Type B pancreatic cell (in vitro differentiated cells): ENCODE results near the gene GNL2. TPM values are rescaled to one million over a fixed set of nuclear protein-coding genes. Genes with fewer than 3 reads are reported as not detected.
A peak's percentile ranks its signal among the peaks of the same experiment; 100 is the strongest.

Experiments used
- DNase-seq: peaks from one replicate; pipeline ENCODE4 v3.0.0; 2021; ENCODE audit warnings: mixed read lengths; ENCODE audit not compliant: unreplicated experiment; ENCODE audit errors: extremely low spot score
- H3K27ac Mint-ChIP-seq: 2 replicates; pipeline ENCODE4 v1.8.0; 2021; ENCODE audit warnings: mild to moderate bottlenecking, mixed read lengths
- H3K27me3 Mint-ChIP-seq: 2 replicates; pipeline ENCODE4 v1.8.0; 2021; ENCODE audit warnings: mixed read lengths
- H3K36me3 Mint-ChIP-seq: 2 replicates; pipeline ENCODE4 v1.8.0; 2021; ENCODE audit warnings: mixed read lengths
- H3K4me1 Mint-ChIP-seq: one replicate; pipeline ENCODE4 v1.8.0; 2021; ENCODE audit warnings: mixed read lengths; ENCODE audit not compliant: unreplicated experiment
- H3K4me3 Mint-ChIP-seq: 2 replicates; pipeline ENCODE4 v1.8.0; 2021; ENCODE audit warnings: mild to moderate bottlenecking, mixed read lengths
- H3K9me3 Mint-ChIP-seq: 2 replicates; pipeline ENCODE4 v1.8.0; 2021; ENCODE audit warnings: mixed read lengths
- long read RNA-seq: library from polyadenylated mRNA; unstranded; transcript quantifications from one replicate; pipeline ENCODE4 v2.0.0, GENCODE V29; 2020
- total RNA-seq: library from RNA; stranded (reverse); gene quantifications from 2 replicates; pipeline ENCODE4 v1.2.1, GENCODE V29; 2021; ENCODE audit warnings: low replicate concordance
- TF ChIP-seq, protein P1 (sequence below): fragments of 200-600 bp; sonication (generic); conservative IDR thresholded peaks from 2 replicates; pipeline ENCODE4 v1.5.0; 2021; ENCODE audit warnings: antibody characterized with exemption, mild to moderate bottlenecking

The GNL2 gene
- 52.4 and 55.1 TPM in 2 replicates for total RNA-seq
- long read RNA-seq, transcript GNL2-201 (16 exons, 2,334 nt) = major isoform, 251 of 380 reads
- long read RNA-seq, partial matches to known transcripts = 96 of 380 reads
- long read RNA-seq, other reads (novel, unspliced or antisense) = 30 of 380 reads

DNA sequence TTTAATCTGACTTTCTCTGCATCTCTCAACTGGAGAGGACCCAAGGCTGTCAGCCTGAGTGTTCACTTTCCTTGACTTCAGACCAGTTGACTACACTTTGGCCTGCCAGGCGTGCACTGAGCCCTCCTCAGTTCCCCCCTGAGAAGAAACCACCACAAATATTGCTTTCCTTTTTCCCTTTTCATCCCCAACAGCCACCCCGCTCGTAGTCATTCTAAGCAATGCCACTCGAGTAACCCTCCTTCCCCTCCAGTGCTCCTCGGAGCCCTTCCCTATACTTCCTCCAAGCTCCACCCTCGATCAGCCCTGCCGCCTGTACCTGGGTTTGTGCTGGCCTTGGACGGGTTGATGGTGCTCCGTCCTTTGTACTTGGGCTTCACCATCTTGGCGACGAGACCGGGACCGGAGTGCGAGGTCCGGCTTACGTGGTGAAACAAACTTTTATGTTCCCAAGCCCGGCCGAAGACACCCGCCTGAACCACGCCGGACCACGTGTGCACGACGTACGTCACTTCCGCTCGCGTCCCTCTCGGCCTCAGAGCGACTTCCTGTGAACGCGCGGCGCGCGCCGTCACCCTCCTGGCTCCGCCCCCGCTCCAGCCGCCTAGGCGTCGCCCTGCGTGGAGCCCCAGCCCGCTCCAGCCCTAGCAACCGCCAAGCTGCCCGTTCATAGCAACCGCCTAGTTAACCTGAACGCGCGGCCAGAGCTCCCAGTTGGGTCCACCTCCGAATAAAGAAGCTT lies at the start of gene GNL2:
GNL2 (minus strand) TSS at position 498 of the 742 bp plus-strand sequence; CDS start at position 383, 115 bp downstream.
- Mint-ChIP-seq H3K27me3 (peaks cover 12% of the 10 kb centered on the region), H3K4me3 (peak within 1 kb of the TSS; percentile 100), H3K9me3 (no peaks in the 10 kb centered on the region), H3K4me1 (peaks cover 15% of the 10 kb centered on the region), H3K36me3 (peaks cover 4% of the 10 kb centered on the region), H3K27ac (peak within 1 kb of the TSS; percentile 99)
- TF ChIP-seq, protein P1, sequence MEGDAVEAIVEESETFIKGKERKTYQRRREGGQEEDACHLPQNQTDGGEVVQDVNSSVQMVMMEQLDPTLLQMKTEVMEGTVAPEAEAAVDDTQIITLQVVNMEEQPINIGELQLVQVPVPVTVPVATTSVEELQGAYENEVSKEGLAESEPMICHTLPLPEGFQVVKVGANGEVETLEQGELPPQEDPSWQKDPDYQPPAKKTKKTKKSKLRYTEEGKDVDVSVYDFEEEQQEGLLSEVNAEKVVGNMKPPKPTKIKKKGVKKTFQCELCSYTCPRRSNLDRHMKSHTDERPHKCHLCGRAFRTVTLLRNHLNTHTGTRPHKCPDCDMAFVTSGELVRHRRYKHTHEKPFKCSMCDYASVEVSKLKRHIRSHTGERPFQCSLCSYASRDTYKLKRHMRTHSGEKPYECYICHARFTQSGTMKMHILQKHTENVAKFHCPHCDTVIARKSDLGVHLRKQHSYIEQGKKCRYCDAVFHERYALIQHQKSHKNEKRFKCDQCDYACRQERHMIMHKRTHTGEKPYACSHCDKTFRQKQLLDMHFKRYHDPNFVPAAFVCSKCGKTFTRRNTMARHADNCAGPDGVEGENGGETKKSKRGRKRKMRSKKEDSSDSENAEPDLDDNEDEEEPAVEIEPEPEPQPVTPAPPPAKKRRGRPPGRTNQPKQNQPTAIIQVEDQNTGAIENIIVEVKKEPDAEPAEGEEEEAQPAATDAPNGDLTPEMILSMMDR = no peak
- peak; percentile 97 for DNase-seq

DNA sequence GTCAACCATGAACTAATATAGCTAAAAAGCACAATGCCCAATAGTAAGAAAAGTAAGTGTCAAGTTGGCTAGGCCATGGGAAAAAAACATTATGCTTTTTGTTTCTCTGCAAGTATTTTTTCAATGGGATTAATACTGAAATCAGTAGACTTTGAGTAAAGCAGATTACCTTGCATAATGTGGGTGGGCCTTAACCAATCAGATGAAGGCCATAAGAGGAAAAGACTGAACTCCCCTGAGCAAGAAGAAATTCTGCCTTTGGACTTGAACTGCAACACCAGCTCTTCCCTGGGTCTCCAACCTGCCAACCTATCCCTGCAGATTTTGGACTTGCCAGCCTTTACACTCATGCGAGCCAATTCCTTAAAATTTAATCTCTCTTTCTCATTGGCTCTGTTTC lies 45.3 kb upstream of the GNL2 start:
- DNase-seq = no peak
- Mint-ChIP-seq H3K4me1 (no peaks in the 10 kb centered on the region), H3K27ac (no peak overlapping the region), H3K4me3 (no peak overlapping the region), H3K27me3 (peaks cover 30% of the 10 kb centered on the region), H3K9me3 (no peaks in the 10 kb centered on the region), H3K36me3 (no peaks in the 10 kb centered on the region)
- TF ChIP-seq, protein P1 = no peak

DNA sequence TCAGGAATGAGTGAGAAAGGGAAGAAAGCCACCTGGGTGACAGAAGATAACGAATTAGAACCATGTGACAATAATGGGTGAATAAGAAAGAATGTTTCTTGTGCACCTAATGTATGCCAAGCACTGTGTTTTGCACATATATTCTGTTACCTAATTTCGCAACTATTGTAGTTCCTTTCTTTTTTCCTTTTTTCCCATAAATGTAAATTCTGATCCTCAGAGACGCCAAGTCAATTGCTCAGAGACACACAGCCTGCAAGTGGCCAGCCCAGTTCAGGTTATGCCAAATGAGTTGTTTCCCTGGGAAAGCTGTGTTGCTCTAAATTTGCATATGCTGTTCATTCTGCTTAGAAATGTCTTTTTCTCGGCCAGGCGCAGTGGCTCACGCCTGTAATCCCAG lies 40.7 kb upstream of the GNL2 start:
- DNase-seq = no peak
- Mint-ChIP-seq H3K36me3 (no peaks in the 10 kb centered on the region), H3K9me3 (no peaks in the 10 kb centered on the region), H3K4me1 (peaks cover 12% of the 10 kb centered on the region), H3K27ac (no peak overlapping the region), H3K4me3 (no peak overlapping the region), H3K27me3 (peaks cover 53% of the 10 kb centered on the region)
- TF ChIP-seq, protein P1 = no peak

DNA sequence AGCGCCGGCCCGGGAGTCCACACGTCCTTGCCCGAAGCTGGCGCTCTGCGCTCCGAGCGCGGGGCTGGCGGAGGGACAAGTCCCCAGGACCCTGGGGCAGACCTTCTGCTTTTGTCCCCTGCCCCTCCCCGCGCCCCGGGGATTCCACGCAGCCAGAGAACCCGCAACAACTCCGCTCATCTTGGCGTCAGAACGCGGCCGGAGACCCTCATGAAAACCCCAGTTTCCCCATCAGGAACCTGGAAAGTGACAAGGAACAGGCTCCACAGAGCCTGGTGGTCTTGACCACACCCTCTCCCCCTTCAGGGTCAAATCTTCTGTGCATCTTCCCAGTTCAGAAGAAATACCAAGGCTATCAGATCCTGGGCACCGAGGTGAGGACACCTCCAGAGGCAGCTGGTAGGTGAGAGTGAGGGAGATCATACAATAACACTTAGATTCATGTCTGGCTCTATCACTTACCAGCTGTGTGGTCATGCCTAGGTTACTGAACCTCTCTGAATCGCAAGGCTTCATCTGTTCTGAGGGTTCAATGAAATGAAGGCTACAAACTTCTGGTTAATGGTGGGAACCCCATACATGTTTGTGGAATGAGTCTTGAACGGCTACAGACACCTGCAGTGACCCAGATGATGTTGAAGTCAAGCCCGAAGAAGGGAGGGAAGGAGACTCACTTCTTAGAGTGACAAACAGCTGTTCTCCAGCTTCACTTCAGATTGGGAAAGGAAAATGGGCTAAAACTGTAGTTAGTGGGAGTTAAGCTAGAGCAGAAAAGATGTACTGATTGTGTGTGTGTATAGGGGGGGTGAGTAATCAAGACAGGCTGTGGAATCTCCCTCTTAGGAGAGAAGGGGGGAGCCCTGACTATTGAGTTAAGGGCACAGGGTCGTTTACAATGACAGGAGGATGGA lies 39.5 kb upstream of the GNL2 start:
- no peaks in the 10 kb centered on the region for H3K9me3 Mint-ChIP-seq
- H3K4me3 Mint-ChIP-seq = peak overlapping the region; percentile 82
- TF ChIP-seq, protein P1 = no peak
- H3K27ac Mint-ChIP-seq = no peak overlapping the region
- no peak for DNase-seq
- H3K36me3 Mint-ChIP-seq = no peaks in the 10 kb centered on the region
- H3K27me3 Mint-ChIP-seq = peaks cover 65% of the 10 kb centered on the region
- H3K4me1 Mint-ChIP-seq = peaks cover 16% of the 10 kb centered on the region

DNA sequence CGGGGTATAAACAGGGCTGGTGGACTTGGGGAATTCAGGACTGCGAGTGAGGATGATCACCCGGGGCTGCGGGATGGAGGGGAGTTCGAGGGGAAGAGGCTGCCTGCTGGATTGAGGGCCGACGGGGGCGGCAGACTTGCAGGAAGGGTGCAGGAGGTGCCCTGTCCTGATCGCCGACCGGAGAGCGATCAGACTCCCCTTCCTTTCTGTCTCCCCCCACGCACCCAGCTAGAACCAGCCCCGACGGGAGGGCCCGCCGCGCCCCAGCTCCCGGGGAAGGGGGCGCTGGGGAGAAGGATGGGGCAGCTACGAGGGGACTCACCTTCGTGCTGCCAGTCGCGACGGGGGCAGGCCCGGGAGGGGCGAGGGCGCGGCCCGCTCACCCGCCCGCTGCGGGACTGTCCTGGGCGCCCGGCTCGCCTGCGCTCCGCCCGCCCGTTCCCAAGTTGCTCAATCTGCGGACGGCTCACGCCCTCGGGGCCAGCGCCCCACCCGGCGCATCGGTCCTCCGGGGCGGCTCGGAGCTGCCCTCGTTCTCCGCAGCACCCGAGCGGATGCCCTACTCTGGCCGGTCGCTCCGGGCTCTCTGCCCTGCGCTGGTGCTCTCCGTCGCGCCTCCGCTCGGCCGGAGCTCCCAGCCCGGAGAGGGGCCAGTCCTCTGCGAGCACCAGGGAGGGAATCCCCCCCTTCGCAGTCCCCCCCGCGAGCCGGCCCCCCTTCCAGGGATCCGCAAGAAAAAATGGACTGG lies 38.7 kb upstream of the GNL2 start, which contains the start of gene RSPO1:
RSPO1 (minus strand) TSS at position 649 of the 748 bp plus-strand sequence. CDS start 5,231 bp downstream, outside the sequence.
- H3K4me3 Mint-ChIP-seq = peak within 1 kb of the TSS; percentile 82
- peaks cover 16% of the 10 kb centered on the region for H3K4me1 Mint-ChIP-seq
- peaks cover 74% of the 10 kb centered on the region for H3K27me3 Mint-ChIP-seq
- no peaks in the 10 kb centered on the region for H3K9me3 Mint-ChIP-seq
- DNase-seq = no peak
- TF ChIP-seq, protein P1 = no peak
- H3K36me3 Mint-ChIP-seq = no peaks in the 10 kb centered on the region
- H3K27ac Mint-ChIP-seq = no peak within 1 kb of the TSS
